Stimulated activated CD4-positive, alpha-beta T cell treated with anti-CD3 and anti-CD28 coated beads, Interleukin-15, amount 100 ng/mL, for 1 hour (primary cell): ENCODE measurements around the gene RABGGTA.

ENCODE experiments used
- DNase-seq, 2 donors: peaks; one replicate each; pipeline ENCODE4 v3.0.0-alpha.2; 2020; ENCODE audit warnings: low read depth in 1 of 2, low spot score in 1 of 2

The RABGGTA gene

GRCh38 chr14:24280797-24281460, 9.5 kb upstream of the RABGGTA start:
- DNase-seq, result no peak

DNA sequence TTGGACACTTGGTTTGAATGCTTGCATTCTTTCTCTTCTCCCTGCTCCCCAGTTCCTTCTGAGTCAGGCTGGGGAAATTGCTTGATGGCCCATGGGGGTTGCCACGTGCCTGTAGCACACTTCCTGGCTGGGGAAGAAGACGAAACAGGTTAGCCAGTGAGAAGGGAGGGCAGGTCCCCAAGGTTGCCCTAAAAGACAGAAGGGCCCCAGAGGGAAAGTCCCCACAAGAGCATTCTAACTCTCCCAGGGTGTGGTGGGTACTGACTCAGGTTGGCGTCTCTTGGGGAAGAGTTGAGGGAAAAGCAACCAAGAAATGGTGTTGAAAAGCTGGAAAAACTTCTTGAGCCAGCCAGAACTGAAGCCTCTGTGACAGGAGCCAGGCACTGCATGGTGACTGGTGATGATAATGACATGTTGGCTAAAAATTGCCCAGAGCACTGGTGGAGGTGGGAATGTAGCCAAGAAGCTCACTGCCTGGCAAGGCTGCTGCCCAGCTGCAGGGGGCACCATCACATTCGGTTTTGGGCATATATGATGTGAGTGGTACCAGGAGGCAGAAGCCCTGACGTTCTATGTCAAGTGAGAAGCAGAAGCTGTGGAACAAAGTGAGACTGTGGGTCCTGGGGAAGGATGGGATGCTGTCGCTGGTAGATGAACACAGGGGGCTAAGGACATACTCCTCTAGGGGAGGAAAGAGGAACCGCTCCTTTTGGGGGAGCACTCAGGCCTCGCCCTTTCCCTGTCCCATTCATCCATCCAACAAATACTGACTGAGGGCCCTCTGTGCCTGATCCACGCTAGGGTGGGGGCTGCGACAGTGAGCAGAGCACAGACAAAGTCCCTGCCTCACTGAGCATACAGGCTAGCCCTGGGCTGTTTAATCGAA, 8.1 kb upstream of the RABGGTA start:
- DNase-seq, result peak in 1 of 2 donors; percentile 30

- no peak for DNase-seq
Observed at GRCh38 chr14:24278424-24278823, 7.0 kb upstream of the RABGGTA start.

GRCh38 chr14:24277606-24278321, 6.4 kb upstream of the RABGGTA start:
- no peak for DNase-seq

GRCh38 chr14:24277071-24277470, 5.7 kb upstream of the RABGGTA start:
- no peak for DNase-seq

- no peak for DNase-seq
Observed at GRCh38 chr14:24274101-24274543, 2.7 kb upstream of the RABGGTA start.

- DNase-seq, result no peak
Observed at GRCh38 chr14:24273422-24273998, 2.1 kb upstream of the RABGGTA start.

DNA sequence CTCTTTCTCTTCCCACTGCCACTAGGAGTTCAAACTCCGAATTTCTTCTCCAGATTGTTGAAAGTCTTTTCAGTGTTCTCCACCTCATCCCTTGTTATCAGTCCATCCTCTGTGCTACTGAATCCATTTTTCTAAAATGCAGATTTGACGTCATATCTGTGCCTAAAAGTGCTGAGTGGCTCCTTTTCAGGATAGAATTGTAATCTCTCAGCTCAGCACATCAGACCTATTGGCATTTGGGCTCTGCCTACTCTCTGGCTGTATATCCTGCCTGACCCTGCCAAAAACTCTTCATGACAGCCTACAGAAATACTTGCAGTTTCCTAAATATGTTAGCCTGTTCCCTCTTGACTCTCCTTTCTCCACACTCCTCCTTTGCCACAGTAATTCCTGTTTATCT, 1.1 kb upstream of the RABGGTA start:
- no peak for DNase-seq

DNA sequence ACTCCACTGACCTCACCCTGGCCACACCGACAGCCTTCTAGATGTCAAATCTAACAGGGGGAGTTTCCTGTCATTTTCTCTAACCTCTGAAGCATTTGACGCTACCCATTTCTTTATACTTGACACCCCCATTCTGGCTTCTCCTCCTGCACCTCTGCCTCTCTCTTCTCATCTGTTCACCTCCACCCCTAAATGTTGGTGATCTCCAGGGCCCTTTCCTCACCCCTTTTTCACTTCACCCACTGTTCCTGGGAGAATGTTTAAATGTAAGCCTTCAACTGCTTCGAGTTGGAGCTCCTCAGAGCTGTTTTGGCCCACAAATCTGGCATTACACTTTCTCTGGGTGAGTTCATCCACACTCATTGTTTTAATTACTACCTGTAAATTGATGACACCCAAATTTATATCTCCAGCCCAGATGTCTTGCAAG, 452 bp upstream of the RABGGTA start:
- DNase-seq, result no peak

GRCh38 chr14:24270537-24271133, 762 bp downstream of the RABGGTA start:
- DNase-seq, result no peak

- no peak for DNase-seq
Observed at GRCh38 chr14:24269910-24270536, 1.4 kb downstream of the RABGGTA start.

DNA sequence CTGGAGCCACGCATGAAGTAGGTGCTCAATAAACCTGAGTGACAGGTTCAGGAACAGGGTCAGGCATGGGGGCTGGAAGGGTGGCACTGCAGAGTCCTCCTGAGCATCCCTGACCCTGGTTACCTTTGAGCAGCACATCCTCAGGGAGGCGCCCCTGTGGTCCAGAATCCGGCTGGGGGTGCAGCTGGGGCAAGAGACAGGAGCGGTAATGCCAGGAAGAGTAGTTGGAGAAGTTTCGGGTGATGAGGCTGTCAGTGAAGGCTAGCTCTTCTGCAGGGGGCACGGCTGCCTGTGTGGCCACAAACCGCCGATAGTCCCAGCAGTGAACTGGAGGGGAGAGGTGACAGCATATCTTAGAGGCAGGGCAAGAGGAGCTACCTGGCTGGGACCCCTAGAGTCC, 2.0 kb downstream of the RABGGTA start:
- DNase-seq, result no peak

DNA sequence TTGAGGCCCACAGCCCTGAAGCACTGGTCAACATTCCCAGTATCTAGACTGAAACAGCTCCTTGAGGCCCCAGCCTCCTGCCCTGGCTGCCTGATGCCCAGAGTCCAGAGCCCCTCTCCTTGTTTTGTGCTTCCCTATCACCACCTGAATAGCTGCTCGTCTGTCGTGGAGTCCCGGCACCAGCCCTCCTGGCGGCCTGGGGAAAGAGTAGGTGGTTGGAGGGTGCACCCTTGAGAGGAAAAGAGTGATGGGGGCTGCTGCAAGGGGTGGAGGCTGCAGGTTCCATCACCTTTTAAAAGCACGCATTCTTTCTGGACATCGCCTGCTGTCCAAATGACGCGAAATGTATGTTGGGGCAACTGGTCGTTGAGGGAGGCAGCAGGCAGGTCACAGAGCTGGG, 3.2 kb downstream of the RABGGTA start:
- DNase-seq, result no peak

GRCh38 chr14:24267516-24267915, 3.9 kb downstream of the RABGGTA start:
- DNase-seq, result no peak

GRCh38 chr14:24266344-24267244, 4.8 kb downstream of the RABGGTA start:
- no peak for DNase-seq

GRCh38 chr14:24264298-24264697, 7.1 kb downstream of the RABGGTA start:
- DNase-seq, result no peak

DNA sequence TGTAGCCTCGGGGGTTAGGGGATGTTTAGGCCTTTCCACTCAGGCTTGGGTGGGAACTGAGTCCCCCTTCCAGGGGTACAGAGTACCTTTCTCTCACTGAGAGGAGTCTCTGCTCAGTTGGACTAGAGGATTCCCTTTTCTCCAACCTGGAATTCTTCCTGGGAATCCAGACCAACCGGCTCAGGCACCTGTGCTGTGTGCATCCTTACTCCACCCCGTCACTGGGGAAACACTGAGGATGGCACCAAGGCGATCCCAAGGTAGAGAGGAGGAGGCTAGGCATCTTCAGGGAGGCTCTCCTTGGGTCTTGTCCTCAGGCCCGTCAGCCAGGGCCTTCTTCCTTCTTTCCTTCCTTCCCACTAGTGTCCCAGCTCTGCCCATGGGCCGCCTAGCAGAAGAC, 7.5 kb downstream of the RABGGTA start:
- no peak for DNase-seq

DNA sequence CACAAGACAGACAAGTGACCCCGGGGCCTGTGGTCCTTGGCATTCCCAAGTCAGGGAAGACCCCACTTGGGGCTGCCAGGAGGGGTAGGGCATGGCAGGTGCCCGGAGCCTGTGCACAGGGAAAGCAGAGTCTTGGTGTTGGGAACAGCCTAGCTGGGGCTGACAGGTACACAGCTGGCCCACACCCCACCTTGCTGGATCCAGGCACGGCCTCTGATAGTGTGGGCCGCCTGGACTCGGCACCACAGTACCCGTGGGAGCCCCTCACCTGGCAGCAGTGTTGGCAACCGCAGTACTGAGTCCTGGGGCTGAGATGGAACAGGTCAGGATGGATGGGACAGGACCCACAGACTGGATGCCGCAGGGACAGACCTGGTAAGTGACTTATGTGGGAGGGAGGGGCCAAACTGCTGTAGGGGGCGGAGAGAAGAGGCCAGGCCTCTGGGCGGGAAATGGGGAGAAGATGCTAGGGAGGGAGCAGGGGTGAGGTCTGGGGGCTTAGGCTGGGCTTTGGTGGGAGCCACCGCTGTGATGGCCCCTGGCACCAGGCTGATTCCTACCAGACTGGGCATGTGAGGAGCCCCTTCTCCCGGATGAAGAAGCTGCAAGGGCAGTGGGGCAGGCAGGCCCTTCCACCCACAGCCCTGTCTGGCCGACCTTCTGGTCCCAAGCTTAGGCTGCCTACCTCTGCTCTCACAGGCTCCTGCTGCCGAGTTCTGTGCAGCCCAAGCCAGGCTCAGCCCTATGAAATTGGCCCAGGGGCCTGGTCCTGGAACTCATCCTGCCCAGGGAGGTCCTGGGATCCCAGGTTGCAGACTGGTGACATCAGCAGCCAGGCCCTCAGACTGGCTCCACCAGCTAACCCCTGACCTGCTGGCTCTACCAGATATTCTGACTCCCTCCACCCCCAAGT, 8.3 kb downstream of the RABGGTA start, which contains the start of gene TGM1:
TSS of gene TGM1 (minus strand) at position 357 of the 913 bp plus-strand sequence. CDS start 825 bp downstream, outside the sequence.
- DNase-seq, result no peak
